Measurements from ENCODE around the gene NKIRAS1.
"Not testable (repeated sequence)": the region's sequence is repeated elsewhere in the genome, so short reads cannot be mapped to it uniquely, and the experiment has no call there.

The NKIRAS1 gene

DNA sequence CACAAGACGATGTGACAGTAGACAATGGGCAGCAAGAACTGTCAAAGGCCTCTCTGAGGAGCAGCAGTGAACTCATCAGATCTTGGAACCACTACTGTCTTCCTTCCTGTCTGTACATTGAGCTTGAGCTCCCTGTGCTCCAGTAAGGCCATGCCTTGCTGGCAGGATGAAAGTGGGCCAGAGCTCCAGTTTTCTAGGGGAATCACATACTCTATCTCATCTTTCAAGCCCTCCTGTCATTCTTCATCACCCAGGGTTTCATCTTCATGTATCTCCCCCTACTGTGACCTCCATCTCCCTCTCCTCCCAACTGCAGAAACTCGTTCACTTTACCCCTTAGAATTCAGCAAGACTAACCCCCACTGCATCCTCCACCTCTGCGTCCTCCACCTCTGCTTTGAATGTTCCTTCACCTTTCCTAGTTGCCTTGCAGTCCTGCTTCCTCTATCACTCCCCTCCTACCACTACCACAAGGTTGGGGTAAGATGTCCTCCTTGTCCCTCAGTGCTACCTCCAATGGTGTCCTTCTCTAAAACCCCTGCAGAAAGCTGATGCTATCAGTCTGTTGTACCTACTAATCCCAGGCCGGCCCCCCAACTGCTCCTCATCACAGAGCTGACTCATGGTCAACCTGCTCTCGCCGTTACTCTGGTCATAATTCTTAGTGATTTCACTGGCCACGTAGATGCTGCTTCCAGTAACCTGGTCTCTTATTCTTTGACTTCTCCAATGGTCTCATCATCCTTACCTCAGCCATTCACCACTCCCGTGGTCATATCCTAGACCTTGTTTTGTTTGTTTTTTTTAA, 22.3 kb downstream of the NKIRAS1 start:
- Histone ChIP-seq H3K9ac (ENCODE audit: low read depth, low read length) (no peak overlapping the region), H3K4me2 (ENCODE audit: low read length) (no peak overlapping the region), H3K9me3 (replicated peaks; ENCODE audit: low read length) (no peaks in the 10 kb centered on the region), H3K36me3 (ENCODE audit: insufficient read depth, low read length) (peaks cover 27% of the 10 kb centered on the region), H3K27me3 (ENCODE audit: control insufficient read depth, insufficient read depth, low read length) (no peaks in the 10 kb centered on the region), H3K4me3 (ENCODE audit: low read length) (no peak overlapping the region), H3K4me1 (ENCODE audit: control insufficient read depth, insufficient read depth, low read length) (no peaks in the 10 kb centered on the region)

DNA sequence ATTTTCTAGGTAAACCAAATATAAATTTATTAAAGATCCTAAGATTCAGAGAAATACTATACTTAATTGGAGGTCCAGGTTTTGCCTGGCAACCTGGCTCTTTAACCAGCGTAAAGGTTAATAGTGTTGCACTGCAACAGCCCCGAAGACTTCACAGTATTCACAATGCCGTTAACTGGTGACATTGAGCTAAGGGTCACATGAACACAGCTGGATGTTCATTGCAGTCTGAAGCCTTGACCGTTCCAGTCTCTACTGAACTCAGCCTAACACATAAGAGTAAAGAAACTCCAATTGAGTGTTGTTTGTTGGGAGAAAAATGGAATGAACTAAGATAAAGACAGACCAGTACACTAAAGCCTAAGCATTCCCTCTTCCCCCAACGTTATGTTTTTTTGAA, 26.8 kb downstream of the NKIRAS1 start:
- Histone ChIP-seq H3K36me3 (ENCODE audit: insufficient read depth, low read length) (peaks cover 24% of the 10 kb centered on the region), H3K9me3 (replicated peaks; ENCODE audit: low read length) (no peaks in the 10 kb centered on the region), H3K4me2 (ENCODE audit: low read length) (no peak overlapping the region), H3K9ac (ENCODE audit: low read depth, low read length) (no peak overlapping the region), H3K4me1 (ENCODE audit: control insufficient read depth, insufficient read depth, low read length) (no peaks in the 10 kb centered on the region), H3K27me3 (ENCODE audit: control insufficient read depth, insufficient read depth, low read length) (no peaks in the 10 kb centered on the region), H3K4me3 (ENCODE audit: low read length) (no peak overlapping the region)

- Histone ChIP-seq H3K9me3 (replicated peaks; ENCODE audit: low read length) (no peaks in the 10 kb centered on the region), H3K9ac (ENCODE audit: low read depth, low read length) (no peak overlapping the region), H3K4me2 (ENCODE audit: low read length) (no peak overlapping the region), H3K4me1 (ENCODE audit: control insufficient read depth, insufficient read depth, low read length) (no peaks in the 10 kb centered on the region), H3K27me3 (ENCODE audit: control insufficient read depth, insufficient read depth, low read length) (no peaks in the 10 kb centered on the region), H3K4me3 (ENCODE audit: low read length) (no peak overlapping the region), H3K36me3 (ENCODE audit: insufficient read depth, low read length) (peaks cover 24% of the 10 kb centered on the region)
Measured at GRCh38 chr3:23889386-23889785, 27.4 kb downstream of the NKIRAS1 start.

GRCh38 chr3:23888617-23889228, 28.1 kb downstream of the NKIRAS1 start:
- H3K9ac ChIP-seq (ENCODE audit: low read depth, low read length): no peak overlapping the region
- peaks cover 24% of the 10 kb centered on the region for H3K36me3 ChIP-seq (ENCODE audit: insufficient read depth, low read length)
- H3K4me1 ChIP-seq (ENCODE audit: control insufficient read depth, insufficient read depth, low read length): no peaks in the 10 kb centered on the region
- H3K4me3 ChIP-seq (ENCODE audit: low read length): no peak overlapping the region
- H3K9me3 ChIP-seq (replicated peaks; ENCODE audit: low read length): no peaks in the 10 kb centered on the region
- H3K27me3 ChIP-seq (ENCODE audit: control insufficient read depth, insufficient read depth, low read length): no peaks in the 10 kb centered on the region
- no peak overlapping the region for H3K4me2 ChIP-seq (ENCODE audit: low read length)

GRCh38 chr3:23886311-23886710, 30.5 kb downstream of the NKIRAS1 start:
- Histone ChIP-seq H3K4me2 (ENCODE audit: low read length) (no peak overlapping the region), H3K27me3 (ENCODE audit: control insufficient read depth, insufficient read depth, low read length) (no peaks in the 10 kb centered on the region)

DNA sequence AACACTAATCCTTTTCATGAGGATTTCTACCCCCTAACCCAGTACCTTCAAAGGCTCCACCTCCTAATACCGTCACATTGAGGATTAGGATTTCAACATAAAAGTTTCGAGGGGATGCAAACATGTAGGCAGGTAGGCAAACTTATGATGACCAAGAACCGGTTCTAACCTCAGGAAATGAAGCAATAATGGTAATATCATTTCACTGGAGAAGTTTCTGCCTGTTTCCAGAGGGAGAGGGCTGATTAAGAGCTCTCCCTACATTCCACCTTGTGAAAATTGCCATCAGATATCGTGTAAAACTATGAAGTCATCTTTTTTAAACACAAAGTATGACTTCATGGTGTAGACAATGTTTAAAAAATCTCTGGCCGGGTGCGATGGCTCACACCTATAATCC, 31.6 kb downstream of the NKIRAS1 start:
- no peak overlapping the region for H3K4me2 ChIP-seq (ENCODE audit: low read length)

More at GRCh38 chr3:23886311-23886710, 30.5 kb downstream of the NKIRAS1 start:
- Histone ChIP-seq H3K9ac (ENCODE audit: low read depth, low read length) (no peak overlapping the region), H3K9me3 (replicated peaks; ENCODE audit: low read length) (no peaks in the 10 kb centered on the region), H3K4me3 (ENCODE audit: low read length) (no peak overlapping the region), H3K36me3 (ENCODE audit: insufficient read depth, low read length) (peaks cover 19% of the 10 kb centered on the region), H3K4me1 (ENCODE audit: control insufficient read depth, insufficient read depth, low read length) (no peaks in the 10 kb centered on the region)

GRCh38 chr3:23884481-23884880, 32.3 kb downstream of the NKIRAS1 start:
- H3K4me2 ChIP-seq (ENCODE audit: low read length): no peak overlapping the region
- no peaks in the 10 kb centered on the region for H3K4me1 ChIP-seq (ENCODE audit: control insufficient read depth, insufficient read depth, low read length)
- peaks cover 11% of the 10 kb centered on the region for H3K36me3 ChIP-seq (ENCODE audit: insufficient read depth, low read length)
- no peak overlapping the region for H3K4me3 ChIP-seq (ENCODE audit: low read length)
- no peaks in the 10 kb centered on the region for H3K9me3 ChIP-seq (replicated peaks; ENCODE audit: low read length)
- H3K27me3 ChIP-seq (ENCODE audit: control insufficient read depth, insufficient read depth, low read length): no peaks in the 10 kb centered on the region
- H3K9ac ChIP-seq (ENCODE audit: low read depth, low read length): no peak overlapping the region

More for the DNA sequence above, 31.6 kb downstream of the NKIRAS1 start:
- no peaks in the 10 kb centered on the region for H3K9me3 ChIP-seq (replicated peaks; ENCODE audit: low read length)
- H3K27me3 ChIP-seq (ENCODE audit: control insufficient read depth, insufficient read depth, low read length): no peaks in the 10 kb centered on the region
- peaks cover 17% of the 10 kb centered on the region for H3K36me3 ChIP-seq (ENCODE audit: insufficient read depth, low read length)
- no peak overlapping the region for H3K4me3 ChIP-seq (ENCODE audit: low read length)
- H3K4me1 ChIP-seq (ENCODE audit: control insufficient read depth, insufficient read depth, low read length): no peaks in the 10 kb centered on the region
- H3K9ac ChIP-seq (ENCODE audit: low read depth, low read length): no peak overlapping the region

DNA sequence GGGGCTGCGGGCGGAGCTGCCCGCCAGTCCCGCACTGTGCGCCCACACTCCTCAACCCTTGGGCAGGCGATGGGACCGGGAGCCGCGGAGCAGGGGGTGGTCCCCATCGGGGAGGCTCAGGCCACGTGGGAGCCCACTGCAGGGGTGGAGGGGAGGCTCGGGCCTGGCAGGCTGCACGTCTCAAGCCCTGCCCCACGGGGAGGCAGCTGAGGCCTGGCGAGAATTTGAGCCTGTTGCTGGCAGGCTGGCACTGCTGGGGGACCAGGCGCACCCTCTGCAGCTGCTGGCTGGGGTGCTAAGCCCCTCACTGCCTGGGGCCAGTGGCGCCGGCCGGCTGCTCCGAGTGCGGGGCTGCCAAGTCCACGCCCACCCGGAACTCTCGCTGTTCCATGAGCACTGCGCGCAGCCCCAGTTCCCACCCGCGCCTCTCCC, 34.3 kb downstream of the NKIRAS1 start:
- Histone ChIP-seq H3K36me3 (ENCODE audit: insufficient read depth, low read length) (peaks cover 4% of the 10 kb centered on the region), H3K9ac (ENCODE audit: low read depth, low read length) (no peak overlapping the region), H3K4me2 (ENCODE audit: low read length) (no peak overlapping the region), H3K4me1 (ENCODE audit: control insufficient read depth, insufficient read depth, low read length) (peaks cover 7% of the 10 kb centered on the region), H3K9me3 (replicated peaks; ENCODE audit: low read length) (no peaks in the 10 kb centered on the region), H3K27me3 (ENCODE audit: control insufficient read depth, insufficient read depth, low read length) (no peaks in the 10 kb centered on the region), H3K4me3 (ENCODE audit: low read length) (no peak overlapping the region)

- H3K27me3 ChIP-seq (ENCODE audit: control insufficient read depth, insufficient read depth, low read length); H3K4me2 ChIP-seq (ENCODE audit: low read length); H3K9me3 ChIP-seq (replicated peaks; ENCODE audit: low read length); H3K36me3 ChIP-seq (ENCODE audit: insufficient read depth, low read length); H3K4me3 ChIP-seq (ENCODE audit: low read length); H3K9ac ChIP-seq (ENCODE audit: low read depth, low read length): not testable (repeated sequence)
- H3K4me1 ChIP-seq (ENCODE audit: control insufficient read depth, insufficient read depth, low read length): peaks cover 12% of the 10 kb centered on the region
Measured at GRCh38 chr3:23881993-23882392, 34.8 kb downstream of the NKIRAS1 start.

DNA sequence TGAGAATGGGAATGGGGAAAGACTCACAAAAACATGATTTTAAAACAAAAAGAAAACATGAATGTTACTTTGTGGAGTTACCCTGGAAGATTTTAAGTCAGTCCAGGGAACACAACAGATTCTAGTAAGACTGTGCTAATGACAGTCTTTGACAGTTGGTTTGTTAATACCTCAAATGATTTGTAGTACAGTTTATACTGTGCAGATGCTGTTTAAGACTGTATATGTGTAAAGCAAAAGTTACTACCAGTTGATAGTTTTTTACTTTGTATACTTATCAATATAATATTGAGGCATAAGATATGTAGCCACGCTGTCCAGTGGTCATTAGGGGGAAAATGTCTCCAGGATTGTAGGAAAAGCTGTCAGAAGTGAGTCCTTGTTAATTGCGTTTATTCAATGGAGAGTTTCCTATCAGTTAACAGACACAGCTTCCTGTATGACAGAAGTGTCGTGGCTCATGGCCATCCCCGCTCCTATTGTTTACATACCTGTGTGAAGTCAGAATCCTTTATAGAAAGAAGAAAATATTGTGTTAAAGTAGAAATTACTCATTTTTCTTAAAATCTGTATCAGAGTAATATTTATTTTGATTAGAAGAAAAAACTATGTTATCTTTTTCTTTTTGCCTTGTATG, 36.0 kb downstream of the NKIRAS1 start:
- Histone ChIP-seq H3K4me2 (ENCODE audit: low read length) (no peak overlapping the region), H3K9me3 (replicated peaks; ENCODE audit: low read length) (no peaks in the 10 kb centered on the region), H3K27me3 (ENCODE audit: control insufficient read depth, insufficient read depth, low read length) (no peaks in the 10 kb centered on the region), H3K4me1 (ENCODE audit: control insufficient read depth, insufficient read depth, low read length) (peaks cover 23% of the 10 kb centered on the region), H3K4me3 (ENCODE audit: low read length) (no peak overlapping the region), H3K9ac (ENCODE audit: low read depth, low read length) (no peak overlapping the region), H3K36me3 (ENCODE audit: insufficient read depth, low read length) (peaks cover 4% of the 10 kb centered on the region)

GRCh38 chr3:23879485-23879884, 37.3 kb downstream of the NKIRAS1 start:
- Histone ChIP-seq H3K4me1 (ENCODE audit: control insufficient read depth, insufficient read depth, low read length) (peaks cover 29% of the 10 kb centered on the region), H3K27me3 (ENCODE audit: control insufficient read depth, insufficient read depth, low read length) (no peaks in the 10 kb centered on the region), H3K4me2 (ENCODE audit: low read length) (no peak overlapping the region), H3K4me3 (ENCODE audit: low read length) (no peak overlapping the region), H3K36me3 (ENCODE audit: insufficient read depth, low read length) (peaks cover 4% of the 10 kb centered on the region), H3K9ac (ENCODE audit: low read depth, low read length) (no peak overlapping the region), H3K9me3 (replicated peaks; ENCODE audit: low read length) (no peaks in the 10 kb centered on the region)
